RCC 7860 (cell line): Measurements from ENCODE around the gene CMIP.
"Not testable (repeated sequence)": the region's sequence is repeated elsewhere in the genome, so short reads cannot be mapped to it uniquely, and the experiment has no call there.

Experiments used
- DNase-seq: peaks from one replicate; pipeline ENCODE4 v3.0.0-alpha.2; 2015; ENCODE audit warnings: low spot score
- FAIRE-seq: peaks from 2 replicates; lab custom pipeline; 2012; peaks lifted over from hg19 to GRCh38; lab: Jason Lieb, UNC

The CMIP gene

DNA sequence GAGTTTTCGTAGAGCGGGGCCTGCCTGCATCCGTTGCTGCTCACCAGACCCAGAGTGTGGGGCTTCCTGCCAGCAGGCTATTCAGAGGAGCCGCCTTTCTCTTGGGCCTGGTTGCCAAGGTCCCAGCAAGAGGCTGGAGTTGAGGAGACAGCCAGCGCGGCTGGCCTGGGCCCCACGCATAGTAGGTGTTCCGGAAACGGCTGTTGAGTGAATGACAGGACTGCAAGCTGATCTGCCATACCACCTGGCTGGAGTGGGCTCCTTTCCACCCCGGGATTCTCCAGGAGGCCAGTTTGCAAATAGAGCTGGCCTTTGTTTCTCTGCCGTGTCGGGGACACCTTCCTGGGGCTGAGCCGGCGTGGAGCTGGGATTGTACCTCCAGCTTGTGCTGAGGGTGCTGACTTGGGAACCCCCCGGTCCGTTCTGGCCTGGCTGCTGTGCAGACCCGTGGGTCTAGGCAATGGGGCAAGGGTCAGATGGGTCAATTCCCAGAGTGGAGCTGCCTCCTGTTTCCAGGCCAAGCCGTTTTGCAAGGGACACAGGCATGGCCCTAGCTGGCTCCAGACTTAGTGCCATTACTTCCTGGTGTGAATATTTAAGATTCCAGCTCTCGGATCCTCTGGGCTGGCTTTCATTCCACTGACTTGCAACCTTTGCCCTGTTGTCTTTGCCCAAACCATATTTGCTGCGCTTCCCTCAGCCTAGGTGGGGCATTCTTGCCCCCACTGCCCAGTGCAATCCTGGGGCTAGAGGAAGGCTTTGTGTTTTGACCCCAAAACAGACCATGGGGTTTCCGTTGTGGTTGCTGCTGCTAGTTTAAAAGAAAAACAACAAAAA lies 68.8 kb downstream of the CMIP start:
- FAIRE-seq: no peak
- DNase-seq: no peak

DNA sequence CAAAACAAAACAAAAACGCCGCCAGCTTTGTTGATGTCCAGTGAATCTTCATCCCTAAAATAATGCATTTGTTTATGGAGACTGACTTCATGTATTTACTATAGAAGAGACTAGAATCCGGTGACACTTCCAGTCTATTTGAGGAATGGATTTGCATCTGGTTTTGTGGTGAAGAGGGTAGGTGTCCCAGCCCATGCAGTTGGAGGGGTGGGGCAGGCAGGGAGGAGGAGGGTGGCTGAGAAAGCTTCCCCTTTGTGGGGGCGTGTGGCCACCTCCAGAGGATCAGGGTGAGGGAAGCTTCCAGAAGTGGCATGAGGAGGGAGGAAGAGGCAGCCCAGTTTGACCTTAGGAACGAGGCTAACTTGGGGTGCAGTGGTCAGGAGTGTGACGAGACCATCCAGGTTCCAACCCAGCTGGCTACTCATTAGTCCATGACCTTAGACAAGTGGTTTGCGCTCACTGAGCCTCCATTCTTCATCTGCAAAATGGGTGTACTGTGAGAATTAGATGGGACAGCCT lies 69.5 kb downstream of the CMIP start:
- FAIRE-seq (no peak), DNase-seq (no peak)

DNA sequence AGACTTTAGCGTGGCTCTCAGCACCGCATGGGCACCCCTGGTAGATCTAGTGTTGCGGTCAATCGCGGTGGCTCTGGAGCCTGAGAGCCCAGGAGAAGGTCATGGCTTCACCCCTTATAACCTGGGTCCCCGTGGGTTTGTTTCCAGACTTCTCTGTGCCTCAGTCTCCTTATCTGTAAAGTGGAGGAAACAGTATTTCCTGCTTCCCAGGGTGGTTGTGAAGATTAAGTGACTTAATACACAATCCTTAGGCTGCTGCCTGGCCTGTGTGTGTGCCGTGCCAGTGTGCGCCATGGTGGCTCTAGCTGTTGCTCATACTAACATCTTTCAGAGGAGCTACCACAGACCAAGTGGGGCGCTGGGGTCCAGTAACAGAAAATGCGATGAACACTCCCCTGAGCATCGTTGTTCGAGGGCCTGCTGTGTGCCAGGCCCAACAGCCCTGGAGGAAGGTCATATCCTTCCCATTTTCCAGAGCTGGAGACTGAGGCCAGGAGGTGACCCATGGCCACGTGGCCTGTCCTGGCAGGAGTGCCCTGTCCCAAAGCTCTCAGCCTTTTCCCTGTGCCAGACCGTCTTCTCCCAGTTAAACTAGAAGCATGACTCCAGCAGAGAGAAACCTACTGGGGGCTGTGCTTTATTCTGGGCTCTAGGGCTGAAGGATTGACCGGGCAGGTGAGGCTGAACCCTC lies 70.1 kb downstream of the CMIP start:
- DNase-seq (no peak), FAIRE-seq (no peak)

DNA sequence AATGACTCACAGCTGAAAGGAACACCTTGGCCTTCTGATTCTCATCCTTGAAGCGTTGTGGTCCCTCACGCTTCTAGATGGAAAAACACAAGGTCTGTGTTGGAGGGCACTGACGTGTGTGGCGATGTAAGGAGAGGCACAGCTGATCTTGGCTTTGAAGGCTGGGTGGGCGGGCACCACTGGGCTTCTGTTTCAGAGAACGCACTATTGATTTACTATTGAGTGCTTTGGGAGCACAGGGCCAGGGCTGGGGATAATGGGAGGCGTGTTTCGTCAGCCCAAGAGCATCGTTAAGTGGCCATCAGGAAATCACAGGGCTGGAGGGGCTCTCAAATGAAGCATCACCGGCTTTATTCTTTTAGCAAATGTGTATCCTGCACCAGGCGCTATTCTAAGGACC lies 70.7 kb downstream of the CMIP start:
- no peak for DNase-seq
- FAIRE-seq: no peak

DNA sequence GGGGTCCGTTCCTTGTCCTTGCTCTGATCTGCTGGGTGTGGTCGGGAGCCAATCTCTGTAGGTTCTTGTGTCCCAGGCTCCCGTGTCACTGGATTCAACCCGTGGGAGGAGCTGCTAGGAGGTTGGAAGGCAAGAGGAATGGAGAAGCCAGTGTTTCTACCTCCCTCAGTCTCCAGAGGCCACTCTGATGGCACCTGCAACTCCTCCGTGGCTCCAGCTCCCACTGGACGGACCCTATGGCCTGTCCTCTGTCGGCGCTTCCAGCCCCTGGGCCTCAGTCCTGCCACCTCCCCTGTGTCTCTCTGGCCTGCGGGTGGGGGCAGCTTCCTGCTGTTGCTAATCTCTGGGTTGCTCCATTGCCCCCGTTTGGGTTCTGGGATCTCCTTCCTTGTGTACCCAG lies 71.1 kb downstream of the CMIP start:
- no peak for FAIRE-seq
- DNase-seq: no peak

DNA sequence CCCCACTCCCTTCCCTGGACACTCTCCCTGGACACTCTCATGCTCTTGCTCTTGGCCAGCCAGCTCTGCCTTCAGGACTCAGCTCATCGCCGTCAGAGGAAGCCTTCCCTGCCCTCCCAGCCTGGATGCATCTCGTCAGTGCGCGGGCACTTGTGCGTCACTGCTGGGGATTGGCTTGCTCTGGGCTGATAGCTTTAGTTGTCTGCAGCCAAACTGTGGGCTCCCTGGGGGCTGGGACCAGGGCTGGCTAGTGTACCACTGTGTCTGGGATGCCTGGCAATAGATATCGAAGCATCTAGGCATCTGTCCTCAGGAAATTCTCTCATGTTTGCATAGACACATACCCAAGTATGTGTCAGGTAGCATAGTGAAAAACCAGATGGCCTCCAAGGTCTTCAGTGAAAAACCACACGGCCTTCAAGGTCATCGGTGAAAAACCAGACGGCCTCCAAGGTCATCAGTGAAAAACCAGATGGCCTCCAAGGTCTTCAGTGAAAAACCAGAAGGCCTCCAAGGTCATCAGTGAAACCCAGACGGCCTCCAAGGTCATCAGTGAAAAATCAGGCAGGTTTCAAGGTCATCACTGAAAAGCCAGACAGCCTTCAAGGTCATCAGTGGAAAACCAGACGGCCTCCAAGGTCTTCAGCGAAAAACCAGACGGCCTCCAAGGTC lies 72.0 kb downstream of the CMIP start:
- FAIRE-seq (no peak), DNase-seq (no peak)

DNA sequence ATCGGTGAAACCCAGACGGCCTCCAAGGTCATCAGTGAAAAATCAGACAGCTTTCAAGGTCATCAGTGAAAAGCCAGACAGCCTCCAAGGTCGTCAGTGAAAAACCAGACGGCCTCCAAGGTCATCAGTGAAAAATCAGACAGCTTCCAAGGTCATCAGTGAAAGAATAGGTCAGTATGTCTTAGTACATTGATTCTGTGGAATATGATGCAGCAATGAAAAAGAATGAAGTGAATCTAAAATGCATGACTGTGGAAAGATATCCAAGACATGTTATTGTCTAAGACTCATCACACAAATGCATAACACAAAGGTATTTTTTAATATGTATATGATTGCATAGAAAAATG lies 72.5 kb downstream of the CMIP start:
- FAIRE-seq: no peak
- DNase-seq: no peak

DNA sequence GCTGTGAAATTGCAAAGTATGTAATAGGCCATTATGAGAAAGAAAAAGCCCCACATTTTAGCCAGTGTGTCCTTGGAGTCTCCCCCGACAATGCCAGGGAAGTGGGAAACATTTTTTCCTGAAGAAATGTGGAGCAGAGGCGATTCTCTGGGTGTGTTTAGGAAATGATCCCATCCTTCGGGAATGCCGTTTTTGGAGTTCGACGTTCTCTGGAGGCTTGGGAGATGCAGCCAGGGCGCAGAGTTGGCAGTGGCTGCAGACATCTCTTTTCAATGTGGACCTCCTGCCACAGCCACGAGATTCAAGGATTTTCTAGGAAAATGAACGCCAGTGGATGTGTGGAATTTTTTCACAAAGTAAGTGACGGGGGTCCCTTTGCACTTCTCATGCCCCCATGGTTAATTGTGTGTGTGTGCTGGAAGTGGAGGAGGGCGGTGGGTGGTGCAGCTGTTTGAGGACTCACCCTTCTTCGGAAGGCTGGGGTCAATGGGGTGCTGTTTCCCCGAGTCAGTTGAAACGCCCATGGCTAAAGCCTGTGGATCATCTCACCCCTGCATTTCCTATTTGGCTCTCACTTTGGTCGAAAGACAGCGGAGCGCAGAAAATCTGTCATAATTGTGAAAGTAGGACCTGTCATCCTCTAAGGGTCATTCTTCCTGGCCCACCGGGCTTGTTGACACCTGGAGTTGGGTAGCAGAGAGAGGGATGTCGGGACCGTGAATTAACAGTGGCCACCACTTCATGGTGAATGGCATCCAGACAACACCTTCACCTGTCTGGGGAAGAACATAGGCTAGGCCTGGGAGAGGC lies 73.2 kb downstream of the CMIP start:
- FAIRE-seq: no peak
- no peak for DNase-seq

DNA sequence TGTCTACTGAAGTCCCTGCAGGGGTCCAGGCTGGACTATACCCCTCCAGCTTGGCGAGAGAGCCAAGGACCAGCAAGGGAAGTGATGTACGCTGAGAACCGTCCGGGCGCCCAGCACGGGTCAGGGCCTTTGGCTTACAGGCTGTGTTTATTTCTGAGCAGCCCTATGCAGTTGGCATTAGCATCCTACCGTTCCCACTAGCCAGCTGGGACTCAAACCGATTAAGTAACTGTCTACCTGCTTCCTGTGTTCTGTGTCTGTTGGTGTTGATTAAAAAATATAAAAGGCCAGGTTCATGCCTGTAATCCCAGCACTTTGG lies 73.8 kb downstream of the CMIP start:
- no peak for DNase-seq
- FAIRE-seq: no peak

DNA sequence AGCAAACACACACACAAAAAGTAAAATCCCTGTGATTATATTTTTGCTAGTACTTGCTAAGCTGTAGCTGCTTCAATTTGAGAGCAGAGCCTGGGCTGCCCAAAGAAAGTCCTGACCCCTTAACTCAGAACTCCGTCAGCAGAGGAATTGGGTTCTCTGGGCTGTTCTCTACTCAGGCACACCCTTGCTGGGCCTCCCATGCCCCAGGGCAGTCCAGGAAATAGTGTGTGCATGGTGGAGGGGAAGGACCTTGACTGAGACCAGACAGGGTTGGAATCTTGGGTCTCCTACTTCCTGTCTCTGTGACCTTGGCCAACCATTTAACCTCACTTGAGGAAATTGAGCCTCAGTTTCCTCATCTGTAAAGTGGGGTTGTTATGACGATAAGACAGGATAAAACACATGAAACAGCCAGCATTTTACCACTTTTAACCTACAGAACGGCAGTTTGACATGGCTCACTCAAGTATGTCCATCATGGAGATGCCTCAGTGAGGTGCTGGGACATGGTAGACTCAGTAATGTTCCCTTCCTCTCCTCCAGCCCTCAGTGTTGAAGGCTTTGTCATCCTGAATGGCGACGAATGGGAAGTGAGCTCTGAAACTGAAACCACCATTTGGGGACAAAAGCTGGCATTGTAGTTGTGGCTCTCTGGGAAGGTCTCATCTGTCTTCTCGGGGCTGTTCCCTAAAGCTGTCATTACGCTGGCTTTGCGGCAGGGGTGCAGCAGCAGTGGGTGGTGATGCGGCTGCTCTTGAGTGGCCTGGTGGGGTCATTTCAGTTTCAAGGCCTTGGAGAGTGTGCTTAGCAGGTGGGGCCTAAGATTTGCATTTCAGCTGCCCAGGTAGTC lies 74.9 kb downstream of the CMIP start:
- DNase-seq (no peak), FAIRE-seq (no peak)

DNA sequence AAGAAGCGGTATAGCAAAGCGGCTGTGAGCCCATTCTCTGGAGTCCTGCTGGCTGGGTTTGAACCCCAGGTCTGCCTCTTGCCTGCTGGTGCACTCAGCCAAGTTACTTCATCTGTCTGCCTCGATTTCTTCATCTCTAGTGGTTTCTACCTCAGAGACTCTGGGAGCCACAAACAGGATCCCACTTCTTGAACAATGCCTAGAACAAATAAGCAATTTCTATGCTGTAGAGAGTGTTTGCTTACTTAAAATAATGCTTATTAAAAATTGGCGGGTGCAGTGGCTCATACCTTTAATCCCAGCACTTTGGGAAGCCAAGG lies 75.5 kb downstream of the CMIP start:
- DNase-seq (no peak), FAIRE-seq (no peak)

DNA sequence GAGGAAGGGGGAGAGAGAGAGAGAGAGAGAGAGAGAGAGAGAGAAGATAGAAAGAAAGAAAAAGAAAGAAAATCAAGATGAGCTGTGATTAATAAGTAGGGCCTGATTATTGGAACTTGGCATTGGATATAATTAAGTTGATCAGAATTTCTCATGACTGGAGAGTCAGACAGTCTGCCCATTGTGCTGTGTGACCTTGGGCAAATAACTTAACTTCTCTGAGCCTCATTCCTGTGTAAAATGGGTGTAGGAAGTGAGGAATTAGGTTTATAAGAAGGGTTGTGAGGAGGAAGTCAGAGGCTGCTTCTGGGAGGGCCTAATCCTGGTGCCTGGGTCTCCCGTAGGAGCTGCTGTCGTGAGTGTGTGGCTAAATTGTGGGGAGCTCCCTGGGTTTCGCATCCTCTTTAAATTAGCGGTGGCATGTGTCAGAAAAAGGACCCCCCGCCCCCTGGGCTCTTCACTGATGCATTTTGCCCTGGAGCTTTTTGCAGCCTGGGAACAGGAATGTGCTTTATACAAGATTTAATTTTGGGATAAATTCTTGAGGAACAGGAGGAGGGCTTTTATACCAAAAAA lies 76.0 kb downstream of the CMIP start:
- DNase-seq (no peak), FAIRE-seq (no peak)

DNA sequence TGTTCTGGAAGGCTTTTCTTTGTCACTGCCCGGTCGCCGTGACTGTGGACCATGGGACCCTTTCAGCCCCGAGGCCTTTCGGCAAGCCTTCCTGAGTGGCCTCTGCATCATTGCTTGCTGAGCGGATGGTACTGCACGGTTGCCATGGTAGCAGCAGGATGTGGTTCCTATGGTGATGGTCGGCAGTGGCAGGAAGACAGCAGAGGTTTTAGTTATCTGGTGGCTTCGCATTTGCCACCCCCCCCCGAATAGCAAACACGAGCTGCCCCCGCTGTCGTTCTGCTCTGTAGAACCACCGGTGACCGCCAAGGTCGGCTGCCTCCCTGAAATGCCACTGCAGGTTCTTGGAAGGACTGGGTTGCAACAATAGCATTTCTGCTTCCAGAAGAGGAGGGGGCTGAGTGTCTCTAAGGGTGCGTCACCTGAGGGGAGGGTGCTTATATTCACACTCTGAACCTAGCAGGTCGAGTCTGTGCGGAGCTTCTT lies 76.6 kb downstream of the CMIP start:
- DNase-seq: peak; percentile 53
- no peak for FAIRE-seq

DNA sequence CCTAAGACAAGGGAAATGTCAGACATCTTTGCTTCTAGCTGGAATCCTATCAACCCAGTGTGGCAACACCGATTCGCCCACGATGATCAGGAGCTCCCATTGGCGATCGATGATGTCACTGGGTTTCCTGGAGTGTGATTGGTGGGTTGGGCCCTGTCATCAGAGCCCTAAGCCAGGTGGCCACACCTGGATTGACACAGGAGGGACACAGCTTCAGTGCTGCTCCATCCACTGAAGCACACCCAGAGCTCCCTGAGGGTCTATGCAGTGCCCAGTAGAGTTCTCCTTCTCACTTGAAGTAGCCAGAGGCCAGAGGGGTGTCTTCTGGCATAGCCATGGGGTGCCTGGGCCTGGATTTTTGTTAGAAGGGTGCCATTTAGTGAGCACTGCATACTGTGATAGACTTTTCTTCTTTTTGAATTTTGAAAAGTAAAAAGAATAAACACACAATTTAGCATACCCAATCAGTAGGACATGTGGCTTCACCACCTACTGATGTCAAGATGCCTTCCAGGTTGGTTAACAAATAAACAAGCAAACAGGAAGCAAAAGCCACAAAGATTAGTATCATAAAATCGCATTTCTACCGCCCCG lies 77.6 kb downstream of the CMIP start:
- FAIRE-seq (no peak), DNase-seq (no peak)

DNA sequence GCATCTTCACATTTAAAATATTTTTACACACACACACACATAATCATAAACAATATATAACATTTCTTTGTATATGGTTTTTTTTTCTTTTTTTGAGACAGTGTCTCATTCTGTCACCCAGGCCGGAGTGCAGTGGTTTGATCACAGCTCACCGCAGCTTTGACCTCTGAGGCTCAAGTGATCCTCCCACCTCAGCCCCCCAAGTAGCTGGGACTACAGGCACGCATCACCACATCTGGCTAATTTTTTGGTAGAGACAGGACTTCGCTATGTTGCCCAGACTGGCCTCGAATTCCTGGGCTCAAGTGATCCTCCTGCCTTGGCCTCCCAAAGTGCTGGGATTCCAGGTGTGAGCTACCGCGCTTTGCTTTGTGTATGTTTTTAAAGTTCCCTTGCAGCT lies 78.2 kb downstream of the CMIP start:
- DNase-seq, FAIRE-seq: not testable (repeated sequence)

DNA sequence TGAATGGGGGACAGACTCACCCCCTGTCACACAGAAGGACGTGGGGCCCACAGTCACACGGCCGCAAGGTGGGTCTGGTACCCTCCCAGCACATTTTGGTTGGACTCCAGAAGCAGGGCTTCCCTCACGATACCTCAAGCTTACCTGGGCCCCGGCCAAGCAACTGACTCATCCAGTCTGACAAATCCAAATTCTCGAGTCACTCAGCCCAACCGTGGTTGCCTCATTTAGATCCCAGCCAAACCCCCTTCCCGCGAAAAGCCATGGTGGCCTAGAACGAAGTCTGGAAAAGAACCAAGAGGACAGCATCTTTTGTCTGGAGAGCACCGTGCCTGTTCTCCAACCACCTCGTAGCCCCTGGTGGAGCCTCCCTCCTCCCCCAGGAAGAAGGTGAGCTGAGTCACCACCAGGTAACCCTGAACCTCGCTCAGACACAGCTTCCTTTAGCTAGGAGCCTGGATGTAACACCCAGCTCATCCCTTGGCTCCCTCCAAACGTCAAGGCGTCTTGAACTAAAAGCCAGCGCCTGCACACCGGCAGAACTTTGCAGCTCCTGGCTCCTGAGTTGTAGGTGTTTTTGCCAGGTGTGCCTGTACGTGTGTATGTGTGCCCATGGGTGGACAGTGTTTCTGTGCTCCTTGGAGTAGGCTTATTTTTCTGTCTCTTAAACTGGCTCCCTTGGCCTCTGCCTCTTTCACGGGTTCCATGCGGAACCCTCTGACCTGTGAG lies 78.9 kb downstream of the CMIP start:
- FAIRE-seq: peak; percentile 74
- DNase-seq: peak; percentile 69

DNA sequence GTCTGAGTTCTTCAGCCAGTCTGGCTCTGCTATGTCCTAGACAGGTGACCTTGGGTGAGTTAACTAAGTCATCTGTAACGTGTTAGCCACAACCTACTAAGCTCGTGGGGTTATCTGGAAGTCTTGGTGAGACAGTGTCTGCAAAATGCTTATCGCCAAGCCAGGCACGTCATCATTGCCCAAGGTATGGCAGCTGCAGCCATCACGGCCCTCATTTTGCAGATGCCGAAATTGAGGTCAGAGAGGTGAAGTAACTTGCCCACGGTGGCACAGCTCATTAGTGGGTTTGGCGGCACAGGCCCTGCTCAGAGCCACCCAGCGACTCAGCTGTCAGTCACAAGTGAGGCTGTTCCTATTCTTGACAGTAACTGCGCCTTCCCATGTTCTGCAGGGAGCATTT lies 79.8 kb downstream of the CMIP start:
- peak; percentile 81 for DNase-seq
- peak; percentile 79 for FAIRE-seq

DNA sequence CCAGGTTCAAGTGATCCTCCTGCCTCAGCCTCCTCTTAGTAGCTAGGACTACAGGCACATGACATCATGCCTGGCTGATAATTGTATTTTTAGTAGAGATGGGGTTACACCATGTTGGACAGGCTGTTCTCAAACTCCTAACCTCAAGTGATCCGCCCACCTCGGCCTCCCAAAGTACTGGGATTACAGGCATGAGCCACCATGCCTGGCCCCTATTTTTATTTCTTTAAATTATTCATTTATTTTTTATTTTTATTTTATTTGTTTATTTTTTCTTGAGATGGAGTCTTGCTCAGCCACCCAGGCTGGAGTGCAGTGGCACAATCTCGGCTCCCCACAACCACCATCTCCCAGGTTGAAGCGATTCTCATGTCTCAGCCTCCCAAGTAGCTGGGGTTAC lies 80.3 kb downstream of the CMIP start:
- FAIRE-seq: not testable (repeated sequence)

DNA sequence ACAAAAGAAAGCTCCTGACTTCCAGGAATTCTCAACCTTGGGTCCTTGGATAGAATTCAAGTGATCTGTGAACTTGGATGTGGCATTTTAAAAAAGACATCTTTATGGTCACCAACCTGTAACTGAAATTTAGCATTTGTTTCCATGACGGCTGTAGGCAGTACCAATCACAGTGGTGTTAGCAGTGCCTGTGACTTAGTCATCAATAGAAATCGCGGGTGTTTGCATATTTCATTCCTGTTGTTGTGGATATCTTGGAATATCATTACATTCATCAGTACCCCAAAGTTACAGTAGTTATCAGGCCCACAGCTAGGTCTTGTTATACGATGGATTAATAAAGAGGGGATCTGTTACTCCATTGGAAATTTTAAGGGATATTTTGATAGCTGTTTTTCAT lies 81.6 kb downstream of the CMIP start:
- DNase-seq (no peak), FAIRE-seq (no peak)

More for the DNA sequence above, 80.3 kb downstream of the CMIP start:
- not testable (repeated sequence) for DNase-seq
